Endothelial cell of umbilical vein (primary cell): ENCODE data around the gene CCBE1. TPM values are rescaled to one million over a fixed set of nuclear protein-coding genes. Genes with fewer than 3 reads are reported as not detected.

Experiments
- BruUV-seq: library from RNA; stranded (reverse); fragments of 400-500 nt; replicated peaks from 2 replicates; lab custom pipeline; 2021; lab: Mats Ljungman, UMichigan
- CTCF ChIA-PET: fragments of 300-600, 350-600 bp; sonication (Branson Sonifier 250); formaldehyde crosslinking; loops from one replicate; lab custom pipeline; 2021; ENCODE audit warnings: antibody characterized with exemption, inconsistent platforms; lab: Charles Lee
- POLR2A ChIA-PET: fragments of 300-600, 350-600 bp; sonication (Branson Sonifier 250); formaldehyde crosslinking; loops from one replicate; lab custom pipeline; 2021; ENCODE audit warnings: antibody characterized with exemption, inconsistent platforms; lab: Charles Lee
- DNase-seq: peaks from one replicate; pipeline ENCODE4 v3.0.0-alpha.2; 2011; ENCODE audit warnings: low read depth, low spot score
- FAIRE-seq: peaks from 2 replicates; lab custom pipeline; 2011; peaks lifted over from hg19 to GRCh38; lab: Jason Lieb, UNC
- H2AFZ ChIP-seq: 2 replicates; pipeline ENCODE4 v1.6.0; 2012; ENCODE audit warnings: low read depth, low read length, control low read depth, inconsistent platforms
- H3K27ac ChIP-seq: 2 replicates; pipeline ENCODE4 v1.5.1; 2011; ENCODE audit warnings: low read depth, mild to moderate bottlenecking, control low read depth, low read length, moderate library complexity; ENCODE audit not compliant: insufficient read depth
- H3K27me3 ChIP-seq, 2 experiments: 2 replicates each; pipeline versions ENCODE4 v1.6.0 to v1.6.1; 2011; ENCODE audit warnings: low read length in 2 of 2, mixed read lengths in 1 of 2; ENCODE audit not compliant: control insufficient read depth in 2 of 2, insufficient read depth in 2 of 2
- H3K36me3 ChIP-seq, 2 experiments: 2 replicates in 1 of 2; 3 replicates in 1 of 2; pipeline ENCODE4 v1.5.1; 2011; ENCODE audit warnings: low read length in 2 of 2, mild to moderate bottlenecking in 1 of 2, moderate library complexity in 1 of 2; ENCODE audit not compliant: control insufficient read depth in 2 of 2, insufficient read depth in 2 of 2; ENCODE audit errors: extremely low read depth in 1 of 2
- H3K4me1 ChIP-seq: 3 replicates; pipeline ENCODE4 v1.5.1; 2011; ENCODE audit warnings: mild to moderate bottlenecking, low read length; ENCODE audit not compliant: control insufficient read depth, insufficient read depth; ENCODE audit errors: extremely low read depth
- H3K4me2 ChIP-seq: 2 replicates; pipeline ENCODE4 v1.6.1; 2011; ENCODE audit warnings: low read length, control low read depth, mixed read lengths; ENCODE audit not compliant: insufficient read depth
- H3K4me3 ChIP-seq, 3 experiments: fragments of 200-600 bp in 1 of 3; sonication (generic), shearing (Covaris generic) in 1 of 3; replicated peaks in 1 of 3; 2 replicates each; pipeline ENCODE4 v1.5.1; 2011 to 2016; ENCODE audit warnings: control low read depth in 3 of 3, low read length in 3 of 3, mild to moderate bottlenecking in 2 of 3, inconsistent platforms in 1 of 3, low read depth in 1 of 3, moderate library complexity in 1 of 3; ENCODE audit not compliant: insufficient read depth in 1 of 3
- H3K79me2 ChIP-seq: 2 replicates; pipeline ENCODE4 v1.6.0; 2012; ENCODE audit warnings: low read length, inconsistent platforms; ENCODE audit not compliant: control insufficient read depth, insufficient read depth
- H3K9ac ChIP-seq: replicated peaks from 2 replicates; pipeline ENCODE3; 2011; ENCODE audit warnings: low read length, control low read depth; ENCODE audit not compliant: insufficient read depth; ENCODE audit errors: extremely low read depth
- H3K9me1 ChIP-seq: replicated peaks from 3 replicates; pipeline ENCODE4 v1.6.0; 2011; ENCODE audit warnings: mild to moderate bottlenecking, low read length; ENCODE audit not compliant: control insufficient read depth, insufficient read depth; ENCODE audit errors: extremely low read depth
- H3K9me3 ChIP-seq: replicated peaks from 2 replicates; pipeline ENCODE4 v1.5.1; 2012; ENCODE audit warnings: low read length, inconsistent platforms; ENCODE audit not compliant: control insufficient read depth, insufficient read depth
- H4K20me1 ChIP-seq: replicated peaks from 2 replicates; pipeline ENCODE3; 2011; ENCODE audit warnings: mild to moderate bottlenecking, low read length; ENCODE audit not compliant: control insufficient read depth, insufficient read depth; ENCODE audit errors: extremely low read depth
- EZH2 ChIP-seq: IDR thresholded peaks from 2 replicates; pipeline ENCODE4 v1.6.1; 2012; ENCODE audit warnings: borderline replicate concordance, low read depth, mild to moderate bottlenecking, moderate library complexity, low read length, inconsistent platforms; ENCODE audit not compliant: severe bottlenecking
- FOS ChIP-seq: IDR thresholded peaks from 2 replicates; pipeline ENCODE4 v1.6.1; 2011; ENCODE audit warnings: mild to moderate bottlenecking, low read length, moderate library complexity, borderline replicate concordance; ENCODE audit not compliant: insufficient read depth
- GATA2 ChIP-seq: IDR thresholded peaks from 2 replicates; pipeline ENCODE4 v1.7.0; 2011; ENCODE audit warnings: low read depth, mild to moderate bottlenecking, moderate library complexity, mixed read lengths, low read length; ENCODE audit not compliant: insufficient read length, insufficient read depth
- JUN ChIP-seq: IDR thresholded peaks from 2 replicates; pipeline ENCODE4 v1.6.1; 2011; ENCODE audit warnings: borderline replicate concordance, low read depth; ENCODE audit not compliant: insufficient read length, insufficient read depth
- MYC ChIP-seq: IDR thresholded peaks from one replicate; pipeline ENCODE4 v1.6.1; 2011; ENCODE audit warnings: mild to moderate bottlenecking, low read depth, low read length
- POLR2A ChIP-seq: IDR thresholded peaks from 2 replicates; pipeline ENCODE4 v1.6.1; 2012; ENCODE audit warnings: low read depth, mild to moderate bottlenecking, control low read depth, low read length
- POLR2AphosphoS5 ChIP-seq: IDR thresholded peaks from 2 replicates; pipeline ENCODE4 v1.6.1; 2012; ENCODE audit warnings: low read depth, mild to moderate bottlenecking, control low read depth, low read length, moderate library complexity; ENCODE audit not compliant: insufficient read depth
- dilution Hi-C: fragments of 300-500 bp; cut with MboI; formaldehyde crosslinking; loops from one replicate; pipeline ENCODE4 v1.15.0; 2019; ENCODE audit warnings: low sequenced_read_pairs; ENCODE audit not compliant: extremely low pct_ligation_motif_present
- intact Hi-C: fragments of 100-400 bp; cut with micrococcal nuclease; formaldehyde crosslinking; loops from one replicate; pipeline ENCODE4 v1.10.0; 2022
- polyA plus RNA-seq, 4 experiments: library from polyadenylated mRNA; depleted of rRNA in 3 of 4; stranded (reverse) in 3 of 4; unstranded in 1 of 4; fragments of >200 nt; gene quantifications; 2 replicates each; pipeline versions ENCODE4 v1.2.1 to v1.2.3, GENCODE V29; 2011 to 2012; ENCODE audit warnings: missing spikeins in 1 of 4
- total RNA-seq: library from RNA; stranded (reverse); gene quantifications from 2 replicates; pipeline ENCODE4 v1.2.3, GENCODE V29; 2021
- TF ChIP-seq, protein P1 (sequence below), 2 donors: IDR thresholded peaks; 1 replicate in 1 of 2; 2 replicates in 1 of 2; pipeline ENCODE4 v1.5.1; 2011; ENCODE audit warnings: low read length in 2 of 2, mild to moderate bottlenecking in 2 of 2, moderate library complexity in 2 of 2, control low read depth in 1 of 2, inconsistent platforms in 1 of 2, low read depth in 1 of 2; ENCODE audit not compliant: insufficient read depth in 1 of 2; ENCODE audit errors: extremely low read depth in 1 of 2
- TF ChIP-seq, protein P2 (sequence below): IDR thresholded peaks from 2 replicates; pipeline ENCODE4 v1.6.1; 2011; ENCODE audit not compliant: insufficient read depth, insufficient read length

CCBE1 gene
- total and polyA plus RNA-seq, 2 donors (not counting 3 experiments of a cell fraction or from before 2014, with no cell fraction given): 0.04 TPM; not detected in 1

DNA sequence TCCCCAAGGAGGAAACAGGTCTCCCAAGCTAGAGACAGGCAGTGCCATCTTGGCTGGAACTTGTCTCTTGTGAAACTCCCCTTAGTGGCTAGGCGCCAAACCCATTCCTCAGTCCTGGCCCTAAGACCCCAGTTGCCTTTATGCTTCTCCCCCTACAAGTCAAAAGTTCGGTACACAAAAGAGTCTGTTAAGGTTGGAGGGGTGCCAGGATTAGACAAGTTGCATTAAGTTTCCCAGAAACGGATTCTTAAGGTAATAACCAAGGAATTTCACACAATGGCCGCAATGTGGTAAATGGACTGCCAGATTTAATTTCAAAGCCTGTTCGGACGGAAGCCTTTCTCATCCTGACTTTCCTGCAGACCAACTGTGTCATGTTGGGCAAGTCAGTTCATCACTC, 80.7 kb downstream of the CCBE1 start:
- H3K27me3 ChIP-seq: no peaks in the 10 kb centered on the region
- ChIA-PET CTCF (interaction anchor here (0.9 to 2.7 kb wide), 2 partner anchors 10 to 15 kb away, joined by 4 to 13 read pairs; no protein-coding TSS in a partner anchor), POLR2A (no interaction called here)
- H3K9me3 ChIP-seq: peaks cover 1% of the 10 kb centered on the region
- dilution Hi-C loops: no loop called here
- no peaks in the 10 kb centered on the region for H3K36me3 ChIP-seq
- FAIRE-seq: no peak
- no peaks in the 10 kb centered on the region for H3K79me2 ChIP-seq
- H4K20me1 ChIP-seq: no peaks in the 10 kb centered on the region
- BruUV-seq: no TSS peak
- H3K4me1 ChIP-seq: no peaks in the 10 kb centered on the region
- no peaks in the 10 kb centered on the region for H3K9me1 ChIP-seq
- H3K4me3 ChIP-seq: no peak overlapping the region
- no peak overlapping the region for H3K9ac ChIP-seq
- no peak overlapping the region for H2AFZ ChIP-seq
- intact Hi-C loops: no loop called here
- TF ChIP-seq POLR2A: no peak
- no peak for TF ChIP-seq JUN
- no peak for TF ChIP-seq EZH2
- H3K4me2 ChIP-seq: no peak overlapping the region
- no peak overlapping the region for H3K27ac ChIP-seq
- DNase-seq: no peak

DNA sequence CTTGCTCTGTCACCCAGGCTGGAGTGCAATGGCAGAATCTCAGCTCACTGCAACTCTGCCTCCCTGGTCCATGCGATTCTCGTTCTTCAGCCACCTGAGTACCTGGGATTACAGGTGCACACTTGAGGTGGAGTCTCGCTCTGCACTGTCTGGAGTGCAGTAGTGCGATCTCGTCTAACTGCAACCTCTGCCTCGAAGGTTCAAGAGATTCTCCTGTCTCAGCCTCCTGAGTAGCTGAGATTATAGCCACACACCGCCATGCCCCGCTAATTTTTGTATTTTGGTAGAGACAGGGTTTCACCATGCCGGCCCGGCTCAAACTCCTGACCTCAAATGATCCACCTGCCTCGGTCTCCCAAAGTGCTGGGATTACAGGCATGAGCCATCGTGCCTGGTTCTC, 83.3 kb downstream of the CCBE1 start:
- Histone ChIP-seq H3K4me2 (no peak overlapping the region), H3K9me3 (peaks cover 1% of the 10 kb centered on the region), H2AFZ (no peak overlapping the region), H3K27me3 (no peaks in the 10 kb centered on the region), H3K4me1 (no peaks in the 10 kb centered on the region), H3K9ac (no peak overlapping the region), H4K20me1 (no peaks in the 10 kb centered on the region), H3K79me2 (no peaks in the 10 kb centered on the region), H3K36me3 (no peaks in the 10 kb centered on the region), H3K4me3 (no peak overlapping the region), H3K27ac (no peak overlapping the region), H3K9me1 (no peaks in the 10 kb centered on the region)
- ChIA-PET POLR2A (no interaction called here), CTCF (interaction anchor here (1.6 kb wide), 1 partner anchor 18 kb away, joined by 6 read pairs; no protein-coding TSS in a partner anchor)
- intact Hi-C loops (no loop called here), dilution Hi-C loops (no loop called here)
- TF ChIP-seq, protein P1, sequence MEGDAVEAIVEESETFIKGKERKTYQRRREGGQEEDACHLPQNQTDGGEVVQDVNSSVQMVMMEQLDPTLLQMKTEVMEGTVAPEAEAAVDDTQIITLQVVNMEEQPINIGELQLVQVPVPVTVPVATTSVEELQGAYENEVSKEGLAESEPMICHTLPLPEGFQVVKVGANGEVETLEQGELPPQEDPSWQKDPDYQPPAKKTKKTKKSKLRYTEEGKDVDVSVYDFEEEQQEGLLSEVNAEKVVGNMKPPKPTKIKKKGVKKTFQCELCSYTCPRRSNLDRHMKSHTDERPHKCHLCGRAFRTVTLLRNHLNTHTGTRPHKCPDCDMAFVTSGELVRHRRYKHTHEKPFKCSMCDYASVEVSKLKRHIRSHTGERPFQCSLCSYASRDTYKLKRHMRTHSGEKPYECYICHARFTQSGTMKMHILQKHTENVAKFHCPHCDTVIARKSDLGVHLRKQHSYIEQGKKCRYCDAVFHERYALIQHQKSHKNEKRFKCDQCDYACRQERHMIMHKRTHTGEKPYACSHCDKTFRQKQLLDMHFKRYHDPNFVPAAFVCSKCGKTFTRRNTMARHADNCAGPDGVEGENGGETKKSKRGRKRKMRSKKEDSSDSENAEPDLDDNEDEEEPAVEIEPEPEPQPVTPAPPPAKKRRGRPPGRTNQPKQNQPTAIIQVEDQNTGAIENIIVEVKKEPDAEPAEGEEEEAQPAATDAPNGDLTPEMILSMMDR (IDR thresholded peaks at IDR 0.05; ENCODE audit: extremely low read depth in 1 of 2, insufficient read depth in 1 of 2, low read depth in 1 of 2, low read length in 2 of 2): no peak
- TF ChIP-seq POLR2AphosphoS5: no peak
- TF ChIP-seq FOS: no peak
- TF ChIP-seq EZH2: no peak
- TF ChIP-seq GATA2: no peak
- TF ChIP-seq, protein P2, sequence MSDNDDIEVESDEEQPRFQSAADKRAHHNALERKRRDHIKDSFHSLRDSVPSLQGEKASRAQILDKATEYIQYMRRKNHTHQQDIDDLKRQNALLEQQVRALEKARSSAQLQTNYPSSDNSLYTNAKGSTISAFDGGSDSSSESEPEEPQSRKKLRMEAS: no peak
- TF ChIP-seq POLR2A: no peak
- TF ChIP-seq MYC: no peak
- TF ChIP-seq JUN: no peak
- BruUV-seq: no TSS peak
- FAIRE-seq: no peak
- no peak for DNase-seq
